K562 (cell line): ENCODE results near the gene ARL11. TPM values are rescaled to one million over a fixed set of nuclear protein-coding genes. Genes with fewer than 3 reads are reported as not detected.

Source experiments
- ATAC-seq: fragments of 200-7000 bp; cut with Tn5 transposase; 3 replicates; pipeline ENCODE4 v1.9.1; 2020; ENCODE audit warnings: moderate library complexity
- BruUV-seq: library from RNA; stranded (reverse); fragments of 400-500 nt; replicated peaks from 2 replicates; lab custom pipeline; 2021; lab: Mats Ljungman, UMichigan
- CTCF ChIA-PET: fragments of 300-600 bp; formaldehyde crosslinking; extraction: SDS; loops from one replicate; lab custom pipeline; 2021; ENCODE audit warnings: low intra/inter-chr PET ratio; lab: Yijun Ruan, JAX
- POLR2A ChIA-PET: fragments of 300-600, 350-650 bp; sonication (Branson Sonifier 250); formaldehyde crosslinking; extraction: SDS; loops from one replicate; lab custom pipeline; 2021; ENCODE audit warnings: antibody characterized with exemption, inconsistent platforms; lab: Yijun Ruan, JAX
- DNase-seq, 4 experiments: peaks; one replicate each; pipeline versions ENCODE4 v3.0.0 to v3.0.0-alpha.2; 2011 to 2018; ENCODE audit warnings: low spot score in 3 of 4, mixed read lengths in 3 of 4; ENCODE audit errors: extremely low read depth in 1 of 4
- FAIRE-seq: peaks from 2 replicates; lab custom pipeline; 2011; peaks lifted over from hg19 to GRCh38; lab: Jason Lieb, UNC
- H2AFZ ChIP-seq: 2 replicates; pipeline ENCODE4 v1.6.0; 2011; ENCODE audit warnings: low read depth, low read length, control low read depth, inconsistent platforms
- H3K27ac ChIP-seq: fragments of 200-600 bp; 3 replicates; pipeline ENCODE4 v1.8.0; 2011; ENCODE audit warnings: low read depth, mild to moderate bottlenecking, control low read depth, inconsistent platforms, low read length, moderate library complexity, mixed read lengths; ENCODE audit errors: extremely low read depth
- H3K27me3 ChIP-seq, 2 experiments: fragments of 300-600 bp in 1 of 2; 2 replicates in 1 of 2; 3 replicates in 1 of 2; pipeline versions ENCODE4 v1.6.0 to v1.8.0; 2011; ENCODE audit warnings: inconsistent platforms in 2 of 2, low read length in 2 of 2, mild to moderate bottlenecking in 1 of 2, mixed read lengths in 1 of 2, moderate library complexity in 1 of 2; ENCODE audit not compliant: control insufficient read depth in 2 of 2, insufficient read depth in 2 of 2
- H3K36me3 ChIP-seq: fragments of 300-600 bp; 3 replicates; pipeline ENCODE4 v1.8.0; 2011; ENCODE audit warnings: mild to moderate bottlenecking, low read length, inconsistent platforms; ENCODE audit not compliant: control insufficient read depth, insufficient read depth
- H3K4me1 ChIP-seq, 2 experiments: fragments of 200-600 bp in 1 of 2; replicated peaks in 1 of 2; 2 replicates in 1 of 2; 3 replicates in 1 of 2; pipeline versions ENCODE4 v1.5.1 to v1.8.0; 2011; ENCODE audit warnings: inconsistent platforms in 2 of 2, low read length in 2 of 2, mild to moderate bottlenecking in 1 of 2, mixed read lengths in 1 of 2, moderate library complexity in 1 of 2; ENCODE audit not compliant: control insufficient read depth in 2 of 2, insufficient read depth in 2 of 2
- H3K4me2 ChIP-seq: 2 replicates; pipeline ENCODE4 v1.6.1; 2011; ENCODE audit warnings: low read length, control low read depth, inconsistent platforms, mixed read lengths; ENCODE audit not compliant: insufficient read depth
- H3K4me3 ChIP-seq: fragments of 200-600 bp; sonication (generic), shearing (Covaris generic); 2 replicates; pipeline ENCODE4 v1.5.1; 2016; ENCODE audit warnings: control low read depth, inconsistent platforms
- H3K79me2 ChIP-seq: fragments of 200-600 bp; 3 replicates; pipeline ENCODE4 v1.8.0; 2011; ENCODE audit warnings: low read length, inconsistent platforms; ENCODE audit not compliant: control insufficient read depth, insufficient read depth
- H3K9ac ChIP-seq, 2 experiments: 2 replicates each; pipeline versions ENCODE4 v1.6.0 to v1.6.1; 2011; ENCODE audit warnings: low read depth in 2 of 2, low read length in 2 of 2, control low read depth in 1 of 2, inconsistent platforms in 1 of 2, mild to moderate bottlenecking in 1 of 2, mixed read lengths in 1 of 2; ENCODE audit not compliant: insufficient read depth in 1 of 2
- H3K9me1 ChIP-seq: one replicate; pipeline ENCODE4 v1.6.0; 2011; ENCODE audit warnings: inconsistent platforms, mild to moderate bottlenecking, low read length, moderate library complexity; ENCODE audit not compliant: control insufficient read depth, insufficient read depth
- H3K9me3 ChIP-seq: replicated peaks from 2 replicates; pipeline ENCODE4 v1.5.1; 2011; ENCODE audit warnings: low read depth, low read length, inconsistent platforms; ENCODE audit not compliant: control insufficient read depth, insufficient read depth
- H4K20me1 ChIP-seq: replicated peaks from 2 replicates; pipeline ENCODE4 v1.6.1; 2011; ENCODE audit warnings: low read length, inconsistent platforms, mixed read lengths; ENCODE audit not compliant: control insufficient read depth, insufficient read depth
- BACH1 ChIP-seq: fragments of 200-800 bp; sonication (Bioruptor generic); IDR thresholded peaks from 2 replicates; pipeline ENCODE4 v1.6.1; 2016; ENCODE audit warnings: missing genetic modification characterization, missing compliant biosample characterization
- CBFA2T2 ChIP-seq: fragments of 450-650 bp; conservative IDR thresholded peaks from 2 replicates; pipeline ENCODE4 v1.6.1; 2017; ENCODE audit warnings: mild to moderate bottlenecking
- CBFA2T3 ChIP-seq: fragments of 450-650 bp; IDR thresholded peaks from 2 replicates; pipeline ENCODE4 v1.6.1; 2017
- CEBPG ChIP-seq, 3 experiments: fragments of 200-800 bp in 1 of 3; sonication (Bioruptor generic) in 1 of 3; sonication (generic) in 1 of 3; formaldehyde crosslinking in 1 of 3; IDR thresholded peaks in 2 of 3; conservative IDR thresholded peaks in 1 of 3; 2 replicates each; pipeline versions ENCODE4 v1.6.1 to v1.8.0; 2016 to 2022; ENCODE audit warnings: missing compliant biosample characterization in 2 of 3, missing genetic modification characterization in 2 of 3, mild to moderate bottlenecking in 1 of 3, missing genetic modification reagents in 1 of 3
- ETV1 ChIP-seq: fragments of 450-650 bp; conservative IDR thresholded peaks from 2 replicates; pipeline ENCODE4 v1.6.1; 2016; ENCODE audit warnings: missing genetic modification characterization, control low read depth, low read depth, missing compliant biosample characterization
- FOXK2 ChIP-seq, 2 experiments: fragments of 450-650 bp; IDR thresholded peaks in 1 of 2; conservative IDR thresholded peaks in 1 of 2; 2 replicates each; pipeline ENCODE4 v1.6.1; 2016; ENCODE audit warnings: low read depth in 2 of 2, mild to moderate bottlenecking in 1 of 2
- GTF2E2 ChIP-seq: fragments of 200-800 bp; sonication (Bioruptor generic); IDR thresholded peaks from 2 replicates; pipeline ENCODE4 v1.6.1; 2016; ENCODE audit warnings: missing genetic modification characterization, missing compliant biosample characterization
- TRIM24 ChIP-seq, 2 experiments: fragments of 450-650 bp; IDR thresholded peaks; 2 replicates each; pipeline ENCODE4 v1.6.1; 2016
- WGBS: fragments of 100-300 bp; shearing (Covaris generic); methylation state at CpG from one replicate; pipeline ENCODE4 v1.1.6; 2016; ENCODE audit warnings: low coverage, mixed read lengths; ENCODE audit not compliant: insufficient coverage; ENCODE audit errors: missing lambda C conversion rate; 5-methylcytosine and 5-hydroxymethylcytosine counted together
- in situ Hi-C: fragments of 300-500 bp; cut with MboI; formaldehyde crosslinking; loops from 4 replicates; pipeline ENCODE4 v1.15.0; 2018; ENCODE audit warnings: inconsistent platforms, mixed read lengths
- intact Hi-C: fragments of 100-400 bp; cut with micrococcal nuclease; formaldehyde crosslinking; loops from 2 replicates; pipeline ENCODE4 v1.14.2; 2022
- polyA plus RNA-seq, 8 experiments: library from polyadenylated mRNA; depleted of rRNA in 4 of 8; stranded (reverse) in 5 of 8; unstranded in 3 of 8; fragments of >200 nt; fragmentation: Nextera tagmentation in 2 of 8; fragmentation: Illumina TruSeq in 1 of 8; extraction: Ambion mirVana in 2 of 8; extraction: Trizol in 1 of 8; gene quantifications; 2 replicates each; pipeline versions ENCODE4 v1.2.1 to v1.2.3, GENCODE V29; 2011 to 2014; ENCODE audit warnings: inconsistent platforms in 1 of 8, missing spikeins in 1 of 8
- total RNA-seq, 7 experiments: library from RNA; depleted of rRNA in 6 of 7; stranded (reverse); fragments of >200 nt in 6 of 7; fragmentation: Illumina TruSeq in 2 of 7; extraction: Trizol in 2 of 7; gene quantifications; 2 replicates each; pipeline versions ENCODE4 v1.2.1 to v1.2.3, GENCODE V29; 2011 to 2021; ENCODE audit warnings: low replicate concordance in 1 of 7
- TF ChIP-seq, protein P1 (sequence below), 2 experiments: fragments of 450-650 bp in 1 of 2; IDR thresholded peaks; 2 replicates each; pipeline ENCODE4 v1.6.1; 2011 to 2017; ENCODE audit warnings: low read depth in 2 of 2, antibody characterized with exemption in 1 of 2, borderline replicate concordance in 1 of 2, low read length in 1 of 2, mild to moderate bottlenecking in 1 of 2, mixed read lengths in 1 of 2; ENCODE audit not compliant: control insufficient read depth in 1 of 2
- TF ChIP-seq, protein P2 (sequence below): fragments of 450-650 bp; IDR thresholded peaks from 2 replicates; pipeline ENCODE4 v1.6.1; 2016; ENCODE audit warnings: low read depth, mild to moderate bottlenecking, moderate library complexity
- TF ChIP-seq, protein P3 (sequence below): fragments of 250-450 bp; sonication (Bioruptor Pico); IDR thresholded peaks from 2 replicates; pipeline ENCODE4 v1.4.0; 2020; ENCODE audit warnings: mild to moderate bottlenecking, moderate library complexity, borderline replicate concordance
- TF ChIP-seq, protein P4 (sequence below): sonication (generic); formaldehyde crosslinking; IDR thresholded peaks from 2 replicates; pipeline ENCODE4 v1.5.0; 2020; ENCODE audit warnings: missing genetic modification reagents

The ARL11 gene
- total and polyA plus RNA-seq, 9 of the 15 experiments (the other 6 are each of a cell fraction or from before 2014, with no cell fraction given): 0.18 to 0.87 (median 0.45) TPM

DNA sequence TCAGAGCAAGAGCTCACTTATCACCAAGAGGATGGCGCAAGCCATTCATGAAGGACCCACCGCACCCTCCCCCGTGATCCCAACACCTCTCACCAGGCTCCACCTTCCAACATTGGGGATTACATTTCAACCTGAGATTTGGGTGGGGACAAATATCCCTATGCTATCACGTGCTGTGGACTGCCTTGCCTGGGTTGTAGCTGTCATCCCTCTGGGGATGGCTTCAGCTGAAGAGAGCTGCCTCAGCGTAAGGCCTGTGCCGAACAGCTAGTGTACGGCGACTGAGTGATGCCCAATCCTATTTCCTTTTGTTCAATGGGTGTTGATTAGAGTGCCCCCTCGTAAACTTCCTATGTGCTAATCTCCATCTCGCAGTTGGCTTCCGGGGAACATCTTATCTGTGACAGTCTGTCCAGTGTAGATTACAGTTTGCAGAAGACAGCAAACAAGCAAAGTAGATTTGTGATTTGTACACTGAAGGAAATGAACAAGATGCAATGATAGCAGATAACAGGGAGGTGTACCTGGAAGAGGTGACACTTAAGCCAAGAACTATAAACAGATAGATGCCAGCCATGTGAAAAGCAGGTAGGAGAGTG lies 31.2 kb upstream of the ARL11 start:
- Histone ChIP-seq H3K4me1 (peaks cover 0 to 5% of the 10 kb centered on the region in 2 experiments; a peak in 1 of 5 replicates), H3K4me2 (no peak overlapping the region), H3K27me3 (no peaks in the 10 kb centered on the region), H3K9ac (no peak overlapping the region), H4K20me1 (no peaks in the 10 kb centered on the region), H3K79me2 (no peaks in the 10 kb centered on the region), H3K27ac (no peak overlapping the region), H3K4me3 (no peak overlapping the region), H3K9me3 (no peaks in the 10 kb centered on the region), H2AFZ (0 out of 2 replicates have a peak overlapping the region, but pooled peaks have one; percentile 4), H3K36me3 (no peaks in the 10 kb centered on the region), H3K9me1 (no peaks in the 10 kb centered on the region)
- ChIA-PET CTCF (no interaction called here), POLR2A (interaction anchor here (0.6 kb wide), 1 partner anchor 242 kb away, joined by 3 read pairs; no protein-coding TSS in a partner anchor)
- in situ Hi-C loops: no loop called here
- intact Hi-C loops: no loop called here
- FAIRE-seq (no peak), DNase-seq (no peak), ATAC-seq (peak; percentile 54; the same call in 2 of the 3 replicates)
- no TSS peak for BruUV-seq
- WGBS: 38% methylated on average over 11 of the region's 11 CpGs
- TF ChIP-seq BACH1 (tag): no peak
- peak; percentile 67 for TF ChIP-seq CBFA2T3
- peak; percentile 39; the same call in 1 of the 2 replicates for TF ChIP-seq CBFA2T2
- 0 out of 2 replicates have a peak, but pooled peaks have one; percentile 13 for TF ChIP-seq ETV1 (tag)
- TF ChIP-seq, protein P1, sequence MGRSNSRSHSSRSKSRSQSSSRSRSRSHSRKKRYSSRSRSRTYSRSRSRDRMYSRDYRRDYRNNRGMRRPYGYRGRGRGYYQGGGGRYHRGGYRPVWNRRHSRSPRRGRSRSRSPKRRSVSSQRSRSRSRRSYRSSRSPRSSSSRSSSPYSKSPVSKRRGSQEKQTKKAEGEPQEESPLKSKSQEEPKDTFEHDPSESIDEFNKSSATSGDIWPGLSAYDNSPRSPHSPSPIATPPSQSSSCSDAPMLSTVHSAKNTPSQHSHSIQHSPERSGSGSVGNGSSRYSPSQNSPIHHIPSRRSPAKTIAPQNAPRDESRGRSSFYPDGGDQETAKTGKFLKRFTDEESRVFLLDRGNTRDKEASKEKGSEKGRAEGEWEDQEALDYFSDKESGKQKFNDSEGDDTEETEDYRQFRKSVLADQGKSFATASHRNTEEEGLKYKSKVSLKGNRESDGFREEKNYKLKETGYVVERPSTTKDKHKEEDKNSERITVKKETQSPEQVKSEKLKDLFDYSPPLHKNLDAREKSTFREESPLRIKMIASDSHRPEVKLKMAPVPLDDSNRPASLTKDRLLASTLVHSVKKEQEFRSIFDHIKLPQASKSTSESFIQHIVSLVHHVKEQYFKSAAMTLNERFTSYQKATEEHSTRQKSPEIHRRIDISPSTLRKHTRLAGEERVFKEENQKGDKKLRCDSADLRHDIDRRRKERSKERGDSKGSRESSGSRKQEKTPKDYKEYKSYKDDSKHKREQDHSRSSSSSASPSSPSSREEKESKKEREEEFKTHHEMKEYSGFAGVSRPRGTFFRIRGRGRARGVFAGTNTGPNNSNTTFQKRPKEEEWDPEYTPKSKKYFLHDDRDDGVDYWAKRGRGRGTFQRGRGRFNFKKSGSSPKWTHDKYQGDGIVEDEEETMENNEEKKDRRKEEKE (IDR thresholded peaks at IDR 0.05; ENCODE audit: borderline replicate concordance in 1 of 2, control insufficient read depth in 1 of 2, low read depth in 2 of 2, low read length in 1 of 2): no peak
- no peak for TF ChIP-seq CEBPG (CRISPR knock-in tag; IDR thresholded peaks at IDR 0.05)
- TF ChIP-seq CEBPG (tag; conservative IDR thresholded peaks at IDR 0.05 in 1 of 2, IDR thresholded peaks at IDR 0.05 in 1 of 2): no peak
- TF ChIP-seq, protein P2, sequence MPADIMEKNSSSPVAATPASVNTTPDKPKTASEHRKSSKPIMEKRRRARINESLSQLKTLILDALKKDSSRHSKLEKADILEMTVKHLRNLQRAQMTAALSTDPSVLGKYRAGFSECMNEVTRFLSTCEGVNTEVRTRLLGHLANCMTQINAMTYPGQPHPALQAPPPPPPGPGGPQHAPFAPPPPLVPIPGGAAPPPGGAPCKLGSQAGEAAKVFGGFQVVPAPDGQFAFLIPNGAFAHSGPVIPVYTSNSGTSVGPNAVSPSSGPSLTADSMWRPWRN: no peak
- no peak for TF ChIP-seq GTF2E2 (tag)
- TF ChIP-seq, protein P3, sequence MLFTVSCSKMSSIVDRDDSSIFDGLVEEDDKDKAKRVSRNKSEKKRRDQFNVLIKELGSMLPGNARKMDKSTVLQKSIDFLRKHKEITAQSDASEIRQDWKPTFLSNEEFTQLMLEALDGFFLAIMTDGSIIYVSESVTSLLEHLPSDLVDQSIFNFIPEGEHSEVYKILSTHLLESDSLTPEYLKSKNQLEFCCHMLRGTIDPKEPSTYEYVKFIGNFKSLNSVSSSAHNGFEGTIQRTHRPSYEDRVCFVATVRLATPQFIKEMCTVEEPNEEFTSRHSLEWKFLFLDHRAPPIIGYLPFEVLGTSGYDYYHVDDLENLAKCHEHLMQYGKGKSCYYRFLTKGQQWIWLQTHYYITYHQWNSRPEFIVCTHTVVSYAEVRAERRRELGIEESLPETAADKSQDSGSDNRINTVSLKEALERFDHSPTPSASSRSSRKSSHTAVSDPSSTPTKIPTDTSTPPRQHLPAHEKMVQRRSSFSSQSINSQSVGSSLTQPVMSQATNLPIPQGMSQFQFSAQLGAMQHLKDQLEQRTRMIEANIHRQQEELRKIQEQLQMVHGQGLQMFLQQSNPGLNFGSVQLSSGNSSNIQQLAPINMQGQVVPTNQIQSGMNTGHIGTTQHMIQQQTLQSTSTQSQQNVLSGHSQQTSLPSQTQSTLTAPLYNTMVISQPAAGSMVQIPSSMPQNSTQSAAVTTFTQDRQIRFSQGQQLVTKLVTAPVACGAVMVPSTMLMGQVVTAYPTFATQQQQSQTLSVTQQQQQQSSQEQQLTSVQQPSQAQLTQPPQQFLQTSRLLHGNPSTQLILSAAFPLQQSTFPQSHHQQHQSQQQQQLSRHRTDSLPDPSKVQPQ (CRISPR knock-in tag): no peak
- no peak for TF ChIP-seq FOXK2 (conservative IDR thresholded peaks at IDR 0.05 in 1 of 2, IDR thresholded peaks at IDR 0.05 in 1 of 2; ENCODE audit: low read depth in 2 of 2)
- TF ChIP-seq, protein P4, sequence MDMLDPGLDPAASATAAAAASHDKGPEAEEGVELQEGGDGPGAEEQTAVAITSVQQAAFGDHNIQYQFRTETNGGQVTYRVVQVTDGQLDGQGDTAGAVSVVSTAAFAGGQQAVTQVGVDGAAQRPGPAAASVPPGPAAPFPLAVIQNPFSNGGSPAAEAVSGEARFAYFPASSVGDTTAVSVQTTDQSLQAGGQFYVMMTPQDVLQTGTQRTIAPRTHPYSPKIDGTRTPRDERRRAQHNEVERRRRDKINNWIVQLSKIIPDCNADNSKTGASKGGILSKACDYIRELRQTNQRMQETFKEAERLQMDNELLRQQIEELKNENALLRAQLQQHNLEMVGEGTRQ (CRISPR knock-in tag): peak; percentile 52
- TF ChIP-seq TRIM24 (IDR thresholded peaks at IDR 0.05): peak in 1 of 2 experiments; percentile 21; a peak in 1 of 4 replicates
